Measurements from ENCODE around the gene KLK12.

KLK12 gene

GRCh38 chr19:50979758-50980157, 55.0 kb downstream of the KLK12 start:
- no peak for DNase-seq

All from GOT3 (cell line).